ENCODE data around the gene DNAJA2. TPM values are rescaled to one million over a fixed set of nuclear protein-coding genes. Genes with fewer than 3 reads are reported as not detected.

DNAJA2 gene
- total RNA-seq, 4 donors from 2014 or later, result 40.4 to 65.4 (median 47.9) TPM

GRCh38 chr16:46975908-46976470, 2.5 kb upstream of the DNAJA2 start:
- DNase-seq (ENCODE audit: low spot score), result no peak
- TF ChIP-seq CTCF (IDR thresholded peaks at IDR 0.05), result no peak
- no peak for ATAC-seq (ENCODE audit: low FRiP score)

GRCh38 chr16:46975165-46975564, 1.7 kb upstream of the DNAJA2 start:
- no peak for TF ChIP-seq CTCF (IDR thresholded peaks at IDR 0.05)
- DNase-seq (ENCODE audit: low spot score) (no peak), ATAC-seq (ENCODE audit: low FRiP score) (no peak)

- DNase-seq (ENCODE audit: low spot score) (no peak), ATAC-seq (ENCODE audit: low FRiP score) (no peak)
- no peak for TF ChIP-seq CTCF (IDR thresholded peaks at IDR 0.05)
Observed at GRCh38 chr16:46974352-46974751, 878 bp upstream of the DNAJA2 start.

- DNase-seq (ENCODE audit: low spot score) (no peak), ATAC-seq (ENCODE audit: low FRiP score) (no peak)
- no peak for TF ChIP-seq CTCF (IDR thresholded peaks at IDR 0.05)
Observed at GRCh38 chr16:46973996-46974324, 486 bp upstream of the DNAJA2 start.

DNA sequence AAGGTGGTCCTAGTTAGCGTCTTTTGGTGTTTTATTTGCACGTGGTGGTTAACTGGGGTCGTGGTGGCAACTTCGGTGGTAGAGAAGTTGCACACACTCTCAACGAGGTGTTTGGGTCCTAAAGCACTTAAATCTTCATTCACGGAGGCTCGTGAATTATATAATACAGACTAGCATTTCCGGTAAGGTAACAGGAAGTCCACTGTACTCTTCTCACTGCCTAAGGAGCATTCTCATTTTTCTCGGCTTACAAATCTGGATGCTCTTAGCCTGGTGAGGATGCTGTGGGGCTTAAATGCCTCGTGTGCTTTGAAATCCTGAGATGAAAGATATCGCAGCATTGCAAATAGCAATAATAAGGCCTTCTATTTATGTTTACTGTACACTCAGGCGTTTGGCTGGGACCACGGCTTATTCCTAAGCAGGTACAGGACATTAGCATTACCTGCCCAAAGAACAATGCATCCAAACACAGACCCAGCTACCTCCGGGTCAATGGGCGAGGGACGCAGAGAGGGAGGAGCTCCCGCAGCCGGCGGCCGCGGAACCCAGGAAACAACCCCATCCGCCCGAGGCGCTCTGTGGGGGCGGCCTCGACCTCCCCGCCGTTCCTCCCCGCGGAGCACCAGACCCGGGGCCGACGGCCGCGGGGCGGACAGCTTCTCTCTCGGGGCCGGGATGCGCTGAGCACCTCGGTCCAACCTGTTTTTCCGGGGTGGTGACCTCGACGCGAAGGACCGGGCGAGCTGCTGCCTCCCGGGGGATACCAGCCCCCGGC, 856 bp downstream of the DNAJA2 start:
- no peak for TF ChIP-seq CTCF (IDR thresholded peaks at IDR 0.05)
- DNase-seq (ENCODE audit: low spot score), result no peak
- ATAC-seq (ENCODE audit: low FRiP score), result peak; percentile 60

DNA sequence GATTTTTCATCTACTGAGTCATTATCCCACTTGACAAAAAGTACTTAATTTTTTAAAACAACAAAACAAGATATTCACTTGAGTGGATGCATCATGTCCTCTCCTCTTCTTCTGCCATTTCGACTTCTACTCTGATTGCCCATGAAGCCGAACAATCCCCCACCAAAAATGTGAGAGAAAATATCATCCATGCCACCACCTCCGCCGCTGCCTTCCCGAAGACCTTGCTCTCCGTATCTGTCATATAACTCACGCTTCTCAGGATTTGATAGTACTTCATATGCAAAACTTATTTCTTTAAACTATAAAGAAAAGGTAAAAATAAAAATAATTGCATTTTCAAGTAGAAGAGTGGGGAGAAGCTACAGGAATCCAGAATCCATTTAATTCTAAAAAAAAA, 2.2 kb downstream of the DNAJA2 start:
- no peak for DNase-seq (ENCODE audit: low spot score)
- no peak for TF ChIP-seq CTCF (IDR thresholded peaks at IDR 0.05)
- no peak for ATAC-seq (ENCODE audit: low FRiP score)

GRCh38 chr16:46970089-46970488, 3.4 kb downstream of the DNAJA2 start:
- ATAC-seq (ENCODE audit: low FRiP score) (no peak), DNase-seq (ENCODE audit: low spot score) (no peak)
- no peak for TF ChIP-seq CTCF (IDR thresholded peaks at IDR 0.05)
